Activated CD8-positive, alpha-beta T cell treated with anti-CD3 and anti-CD28 coated beads for 36 hours (primary cell): Measurements from ENCODE around the gene METTL25B. TPM values are rescaled to one million over a fixed set of nuclear protein-coding genes. Genes with fewer than 3 reads are reported as not detected.

Source experiments
- ATAC-seq: fragments of 200-7000 bp; cut with Tn5 transposase; one replicate; pipeline ENCODE4 v1.10.0; 2021; ENCODE audit warnings: mild to moderate bottlenecking, moderate library complexity
- CTCF ChIA-PET: fragments of 350-600 bp; sonication (Branson Sonifier 250); formaldehyde crosslinking; loops from one replicate; lab custom pipeline; 2021; ENCODE audit warnings: antibody characterized with exemption; lab: Charles Lee
- POLR2A ChIA-PET: fragments of 350-600 bp; sonication (Branson Sonifier 250); formaldehyde crosslinking; loops from one replicate; lab custom pipeline; 2021; ENCODE audit warnings: antibody characterized with exemption; lab: Charles Lee
- DNase-seq: peaks from one replicate; pipeline ENCODE4 v3.0.0-alpha.2; 2020
- H3K27ac Mint-ChIP-seq: one replicate; pipeline ENCODE4 v1.8.0; 2021; ENCODE audit warnings: mild to moderate bottlenecking, mixed read lengths
- H3K27me3 Mint-ChIP-seq: one replicate; pipeline ENCODE4 v1.8.0; 2021; ENCODE audit warnings: mixed read lengths
- H3K36me3 Mint-ChIP-seq: one replicate; pipeline ENCODE4 v1.8.0; 2021; ENCODE audit warnings: low read depth, mixed read lengths
- H3K4me1 Mint-ChIP-seq: one replicate; pipeline ENCODE4 v1.8.0; 2021; ENCODE audit warnings: low read depth, mixed read lengths
- H3K4me3 Mint-ChIP-seq: one replicate; pipeline ENCODE4 v1.8.0; 2021; ENCODE audit warnings: mild to moderate bottlenecking, moderate library complexity, mixed read lengths
- H3K9me3 Mint-ChIP-seq: one replicate; pipeline ENCODE4 v1.8.0; 2021; ENCODE audit warnings: mixed read lengths
- CTCF ChIP-seq: fragments of 200-600 bp; IDR thresholded peaks from one replicate; pipeline ENCODE4 v1.8.0; 2022; ENCODE audit warnings: antibody characterized with exemption, mild to moderate bottlenecking
- intact Hi-C: fragments of 100-400 bp; cut with micrococcal nuclease; formaldehyde crosslinking; loops from one replicate; pipeline ENCODE4 v1.10.0; 2022
- total RNA-seq, 2 experiments: library from RNA; stranded (reverse); gene quantifications; one replicate each; pipeline ENCODE4 v1.2.3, GENCODE V29; 2021

Gene METTL25B
- total RNA-seq, 2 experiments from 2014 or later, result 32.3 to 32.5 TPM

GRCh38 chr1:156741481-156741983, 13.3 kb downstream of the METTL25B start:
- intact Hi-C loops, result loop anchor here (1.0 kb wide), 1 partner anchor 26 kb away; the partner anchor contains the start of gene PRCC
- peaks cover 56% of the 10 kb centered on the region for H3K4me1 Mint-ChIP-seq
- H3K27ac Mint-ChIP-seq, result peak overlapping the region; percentile 95
- CTCF ChIA-PET, result interaction anchor here (0.8 to 5.0 kb wide), 7 partner anchors 11 to 258 kb away, joined by 3 to 71 read pairs (median 3); partner anchors contain the start of genes ISG20L2, METTL25B and PRCC
- no peak for TF ChIP-seq CTCF
- POLR2A ChIA-PET, result interaction anchor here (0.5 to 5.1 kb wide), 9 partner anchors 10 to 240 kb away, joined by 3 to 89 read pairs (median 5); partner anchors contain the start of genes HDGF, ISG20L2, METTL25B and PRCC
- ATAC-seq (no peak), DNase-seq (peak; percentile 45)
- H3K9me3 Mint-ChIP-seq, result no peaks in the 10 kb centered on the region
- H3K36me3 Mint-ChIP-seq, result peaks cover 74% of the 10 kb centered on the region
- no peaks in the 10 kb centered on the region for H3K27me3 Mint-ChIP-seq
- peak overlapping the region; percentile 98 for H3K4me3 Mint-ChIP-seq

DNA sequence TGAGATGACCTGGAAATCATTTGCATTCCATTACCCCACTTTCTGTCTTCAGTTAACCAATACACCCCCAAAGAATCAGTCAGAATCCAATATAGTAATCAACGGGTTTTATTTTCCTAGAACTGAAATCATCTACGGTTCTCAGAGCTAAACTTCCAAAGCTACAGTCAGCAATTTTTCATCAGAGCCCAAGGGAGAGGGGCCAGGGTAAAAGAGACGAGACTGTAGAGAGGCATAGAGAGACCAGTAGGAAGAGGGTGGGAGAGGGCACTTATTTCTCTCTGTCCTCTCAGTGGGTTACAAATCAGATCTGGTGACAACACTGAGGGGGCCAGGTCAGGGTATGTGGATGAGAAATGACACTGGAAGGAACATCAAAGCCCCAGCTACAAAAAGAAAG, 13.7 kb downstream of the METTL25B start:
- H3K4me3 Mint-ChIP-seq, result peak overlapping the region; percentile 98
- intact Hi-C loops, result no loop called here
- POLR2A ChIA-PET, result interaction anchor here (0.6 to 5.1 kb wide), 7 partner anchors 9 to 142 kb away, joined by 3 to 89 read pairs (median 7); partner anchors contain the start of genes HDGF, ISG20L2, METTL25B and PRCC

DNA sequence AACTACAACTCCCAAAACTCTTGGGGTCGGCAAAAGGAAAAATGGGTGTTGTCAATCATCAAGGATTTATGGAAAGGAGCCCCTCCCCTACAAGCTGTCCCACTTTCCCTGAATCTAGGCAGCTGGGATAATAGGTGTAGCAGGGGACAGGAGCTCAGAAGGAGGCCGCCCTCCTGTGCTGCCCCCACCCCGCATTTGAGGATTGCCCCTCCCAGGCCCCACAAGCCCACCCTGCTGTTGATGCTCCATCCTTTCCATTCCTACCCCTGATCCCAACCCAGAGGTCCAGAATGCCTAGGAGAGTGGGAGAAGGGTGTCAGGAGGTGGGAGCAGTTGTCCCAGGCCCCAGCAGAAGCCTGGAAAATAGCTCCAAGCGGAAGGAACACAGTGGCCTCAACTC, 14.5 kb downstream of the METTL25B start:
- intact Hi-C loops, result no loop called here
- H3K27ac Mint-ChIP-seq, result peak overlapping the region; percentile 95
- H3K4me1 Mint-ChIP-seq, result peaks cover 68% of the 10 kb centered on the region
- DNase-seq (no peak), ATAC-seq (no peak)
- no peaks in the 10 kb centered on the region for H3K9me3 Mint-ChIP-seq
- ChIA-PET POLR2A (interaction anchor here (0.6 to 5.1 kb wide), 7 partner anchors 8 to 153 kb away, joined by 3 to 89 read pairs (median 3); partner anchors contain the start of genes HDGF, ISG20L2, METTL25B and PRCC), CTCF (interaction anchor here (1.1 to 5.0 kb wide), 2 partner anchors 15 to 115 kb away, joined by 3 to 71 read pairs; partner anchors contain the start of genes ISG20L2 and METTL25B)
- no peaks in the 10 kb centered on the region for H3K27me3 Mint-ChIP-seq
- no peak for TF ChIP-seq CTCF
- H3K4me3 Mint-ChIP-seq, result no peak overlapping the region
- peaks cover 71% of the 10 kb centered on the region for H3K36me3 Mint-ChIP-seq

More for the DNA sequence above, 13.7 kb downstream of the METTL25B start:
- TF ChIP-seq CTCF, result no peak
- DNase-seq (peak; percentile 40), ATAC-seq (no peak)
- Mint-ChIP-seq H3K9me3 (no peaks in the 10 kb centered on the region), H3K4me1 (peaks cover 61% of the 10 kb centered on the region), H3K27ac (peak overlapping the region; percentile 95), H3K36me3 (peaks cover 74% of the 10 kb centered on the region), H3K27me3 (no peaks in the 10 kb centered on the region)
- CTCF ChIA-PET, result interaction anchor here (0.8 to 5.0 kb wide), 5 partner anchors 14 to 258 kb away, joined by 3 to 71 read pairs (median 3); partner anchors contain the start of genes ISG20L2 and METTL25B

DNA sequence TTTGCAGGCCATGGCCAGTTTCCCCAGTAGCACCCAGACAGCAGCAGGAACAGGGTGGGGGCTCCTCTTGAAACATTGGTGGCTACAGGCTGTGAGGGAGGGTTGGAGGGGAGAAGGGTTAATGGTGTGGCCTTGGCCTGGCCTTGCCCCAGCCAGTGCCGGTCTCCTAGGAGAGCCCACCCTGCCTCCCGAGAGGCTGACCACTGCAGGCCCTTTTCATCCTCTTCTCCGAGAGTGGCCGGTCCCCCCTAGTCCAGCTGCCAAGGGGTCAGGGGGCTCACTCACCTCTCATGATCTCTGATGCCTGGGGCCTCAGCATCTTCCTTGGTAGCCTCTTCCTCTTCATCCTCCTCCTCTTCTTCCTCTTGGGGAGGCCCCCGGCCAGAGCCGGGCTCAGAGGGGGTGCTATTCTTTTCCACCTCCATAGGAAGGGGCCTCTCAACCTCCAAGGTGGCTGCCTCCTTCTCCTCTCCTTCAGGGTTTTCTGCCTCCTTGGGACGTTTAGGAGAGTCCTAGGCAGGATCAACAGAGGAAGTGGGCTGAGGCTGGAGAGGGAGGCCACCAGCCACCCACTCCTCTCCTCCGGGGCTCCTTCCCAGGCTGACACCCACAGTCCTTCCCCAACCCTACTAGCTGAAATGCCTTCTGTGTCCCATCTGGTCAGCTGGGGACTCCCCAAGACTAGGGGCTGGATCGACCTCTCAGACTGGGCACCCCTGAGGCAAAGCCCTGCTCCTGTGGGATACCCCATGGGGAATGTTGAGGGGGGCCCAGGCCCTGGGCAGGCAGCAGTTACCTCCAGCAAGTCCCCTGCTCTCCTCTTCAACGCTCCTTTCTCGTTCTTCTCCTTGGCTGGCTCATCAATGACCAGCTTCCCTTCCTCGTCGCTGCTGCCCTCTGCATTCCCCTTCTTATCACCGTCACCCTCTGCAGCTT, 15.4 kb downstream of the METTL25B start:
- peaks cover 74% of the 10 kb centered on the region for H3K4me1 Mint-ChIP-seq
- ChIA-PET CTCF (interaction anchor here (5.0 kb wide), 1 partner anchor 16 kb away, joined by 71 read pairs; the partner anchor contains the start of genes ISG20L2 and METTL25B), POLR2A (interaction anchor here (0.6 to 3.5 kb wide), 4 partner anchors 7 to 23 kb away, joined by 3 to 53 read pairs (median 4); partner anchors contain the start of genes HDGF and PRCC)
- DNase-seq (no peak), ATAC-seq (no peak)
- H3K4me3 Mint-ChIP-seq, result no peak overlapping the region
- no peaks in the 10 kb centered on the region for H3K27me3 Mint-ChIP-seq
- H3K27ac Mint-ChIP-seq, result peak overlapping the region; percentile 26
- intact Hi-C loops, result no loop called here
- no peaks in the 10 kb centered on the region for H3K9me3 Mint-ChIP-seq
- TF ChIP-seq CTCF, result no peak
- H3K36me3 Mint-ChIP-seq, result peaks cover 69% of the 10 kb centered on the region
